ENCODE results near the gene PTGER1.
"Not testable (repeated sequence)": the region's sequence is repeated elsewhere in the genome, so short reads cannot be mapped to it uniquely, and the experiment has no call there.

The PTGER1 gene

DNA sequence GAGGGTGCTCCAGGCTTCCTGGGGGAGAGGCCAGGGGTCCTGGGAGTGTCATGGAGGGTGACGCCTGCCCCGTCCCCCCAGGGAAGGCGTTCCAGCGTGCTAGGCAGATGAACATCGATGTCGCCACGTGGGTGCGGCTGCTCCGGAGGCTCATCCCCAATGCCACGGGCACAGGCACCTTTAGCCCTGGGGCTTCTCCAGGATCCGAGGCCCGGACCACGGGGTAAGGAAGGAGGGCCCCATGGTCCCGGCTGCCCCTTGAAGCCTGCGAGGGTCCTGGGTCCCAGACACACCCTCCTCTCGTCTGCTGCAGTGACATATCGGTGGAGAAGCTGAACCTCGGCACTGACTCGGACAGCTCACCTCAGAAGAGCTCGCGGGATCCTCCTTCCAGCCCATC lies 11.4 kb downstream of the PTGER1 start:
- no peak overlapping the region for H3K4me3 ChIP-seq (replicated peaks; ENCODE audit: low read depth, low read length)
- DNase-seq (ENCODE audit: low read depth): no peak
- no peak for TF ChIP-seq CTCF (IDR thresholded peaks at IDR 0.05; ENCODE audit: low read length, missing control alignments)

- not testable (repeated sequence) for H3K4me3 ChIP-seq (replicated peaks; ENCODE audit: low read depth, low read length); DNase-seq (ENCODE audit: low read depth)
Observed at GRCh38 chr19:14462401-14462800, 12.8 kb downstream of the PTGER1 start.

GRCh38 chr19:14460935-14461334 lies 14.2 kb downstream of the PTGER1 start:
- H3K4me3 ChIP-seq (replicated peaks; ENCODE audit: low read depth, low read length): no peak overlapping the region
- no peak for DNase-seq (ENCODE audit: low read depth)
- TF ChIP-seq CTCF (IDR thresholded peaks at IDR 0.05; ENCODE audit: low read length, missing control alignments): no peak

DNA sequence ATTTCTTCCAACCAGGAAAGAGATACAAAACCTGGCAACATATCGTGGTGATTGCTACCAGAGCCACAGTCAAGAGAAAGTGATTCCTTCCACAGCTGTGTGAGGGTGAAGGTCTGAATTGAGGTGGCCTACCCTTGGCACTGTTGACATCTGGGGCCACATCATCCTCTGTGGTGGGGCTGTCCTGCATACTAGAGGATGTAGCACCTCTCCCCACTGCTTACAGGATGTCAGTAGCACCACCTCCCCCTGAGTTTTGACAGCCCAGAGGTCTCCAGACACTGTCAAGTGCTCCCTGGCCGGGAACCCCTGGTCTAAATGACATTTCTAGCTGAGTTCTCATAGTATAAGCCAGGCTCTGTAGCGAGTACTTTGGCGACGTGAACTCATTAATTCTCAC lies 15.5 kb downstream of the PTGER1 start:
- no peak for DNase-seq (ENCODE audit: low read depth)
- no peak overlapping the region for H3K4me3 ChIP-seq (replicated peaks; ENCODE audit: low read depth, low read length)
- TF ChIP-seq CTCF (IDR thresholded peaks at IDR 0.05; ENCODE audit: low read length, missing control alignments): no peak

- H3K4me3 ChIP-seq (replicated peaks; ENCODE audit: low read depth, low read length); DNase-seq (ENCODE audit: low read depth): not testable (repeated sequence)
Observed at GRCh38 chr19:14452303-14452702, 22.9 kb downstream of the PTGER1 start.

- no peak overlapping the region for H3K4me3 ChIP-seq (replicated peaks; ENCODE audit: low read depth, low read length)
- TF ChIP-seq CTCF (IDR thresholded peaks at IDR 0.05; ENCODE audit: low read length, missing control alignments): no peak
- DNase-seq (ENCODE audit: low read depth): no peak
Observed at GRCh38 chr19:14450876-14451275, 24.3 kb downstream of the PTGER1 start.

- H3K4me3 ChIP-seq (replicated peaks; ENCODE audit: low read depth, low read length): no peak overlapping the region
- peak; percentile 28 for DNase-seq (ENCODE audit: low read depth)
- no peak for TF ChIP-seq CTCF (IDR thresholded peaks at IDR 0.05; ENCODE audit: low read length, missing control alignments)
Observed at GRCh38 chr19:14450168-14450874, 24.8 kb downstream of the PTGER1 start.

DNA sequence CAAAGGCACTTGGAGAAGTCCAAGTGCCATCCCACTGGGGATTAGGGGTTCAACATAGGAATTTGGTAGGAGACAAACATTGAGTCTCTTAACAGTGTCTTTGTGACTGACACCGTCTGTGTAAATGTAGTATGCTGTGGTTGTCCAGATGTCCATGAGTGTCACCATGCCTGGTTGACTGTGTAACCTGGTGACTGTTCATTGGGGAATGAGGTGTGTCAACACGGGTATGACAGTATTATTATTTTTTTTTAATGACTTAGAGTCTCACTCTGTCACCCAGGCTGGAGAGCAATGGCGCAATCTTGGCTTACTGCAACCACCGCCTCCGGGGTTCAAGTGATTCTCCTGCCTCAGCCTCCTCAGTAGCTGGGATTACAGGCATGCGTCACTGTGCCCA lies 25.8 kb downstream of the PTGER1 start:
- no peak for TF ChIP-seq CTCF (IDR thresholded peaks at IDR 0.05; ENCODE audit: low read length, missing control alignments)
- DNase-seq (ENCODE audit: low read depth): no peak
- H3K4me3 ChIP-seq (replicated peaks; ENCODE audit: low read depth, low read length): no peak overlapping the region

Measured in fibroblast of pulmonary artery (primary cell).